Ectodermal cell (in vitro differentiated cells): ENCODE data around the gene CDV3. TPM values are rescaled to one million over a fixed set of nuclear protein-coding genes. Genes with fewer than 3 reads are reported as not detected.
"Not testable (repeated sequence)": the region's sequence is repeated elsewhere in the genome, so short reads cannot be mapped to it uniquely, and the experiment has no call there.

Experiments
- H3K27ac ChIP-seq: 2 replicates; pipeline ENCODE4 v1.7.0; 2013; ENCODE audit warnings: mild to moderate bottlenecking, low read depth, low read length; ENCODE audit not compliant: insufficient read depth, poor library complexity, severe bottlenecking
- H3K27me3 ChIP-seq: 2 replicates; pipeline ENCODE4 v1.7.0; 2013; ENCODE audit warnings: mild to moderate bottlenecking, low read length; ENCODE audit not compliant: insufficient read depth, control insufficient read depth, poor library complexity, severe bottlenecking
- H3K36me3 ChIP-seq: one replicate; pipeline ENCODE4 v1.7.0; 2013; ENCODE audit warnings: low read length; ENCODE audit not compliant: control insufficient read depth, insufficient read depth
- H3K4me1 ChIP-seq: one replicate; pipeline ENCODE4 v1.7.0; 2013; ENCODE audit warnings: low read length; ENCODE audit not compliant: control insufficient read depth, insufficient read depth
- H3K4me3 ChIP-seq: 2 replicates; pipeline ENCODE4 v1.7.0; 2013; ENCODE audit warnings: low read depth, low read length, control low read depth; ENCODE audit not compliant: insufficient read depth
- H3K9me3 ChIP-seq: 2 replicates; pipeline ENCODE4 v1.7.0; 2013; ENCODE audit warnings: mild to moderate bottlenecking, low read length, moderate library complexity; ENCODE audit not compliant: control insufficient read depth
- WGBS, 2 experiments: methylation state at CpG; one replicate each; pipeline ENCODE4 v1.1.7; 2013; ENCODE audit warnings: missing lambda C conversion rate in 2 of 2; 5-methylcytosine and 5-hydroxymethylcytosine counted together
- polyA plus RNA-seq, 4 experiments: library from polyadenylated mRNA; stranded (reverse); fragments of 50-300 nt; gene quantifications; one replicate each; pipeline ENCODE4 v1.2.3, GENCODE V29; 2013

CDV3 gene, protein sequence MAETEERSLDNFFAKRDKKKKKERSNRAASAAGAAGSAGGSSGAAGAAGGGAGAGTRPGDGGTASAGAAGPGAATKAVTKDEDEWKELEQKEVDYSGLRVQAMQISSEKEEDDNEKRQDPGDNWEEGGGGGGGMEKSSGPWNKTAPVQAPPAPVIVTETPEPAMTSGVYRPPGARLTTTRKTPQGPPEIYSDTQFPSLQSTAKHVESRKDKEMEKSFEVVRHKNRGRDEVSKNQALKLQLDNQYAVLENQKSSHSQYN
- polyA plus RNA-seq (2013, experiment 1 of 4): 192 TPM
- polyA plus RNA-seq (2013, experiment 2 of 4): 205 TPM
- 148 TPM for polyA plus RNA-seq (2013, experiment 3 of 4)
- 167 TPM for polyA plus RNA-seq (2013, experiment 4 of 4)

DNA sequence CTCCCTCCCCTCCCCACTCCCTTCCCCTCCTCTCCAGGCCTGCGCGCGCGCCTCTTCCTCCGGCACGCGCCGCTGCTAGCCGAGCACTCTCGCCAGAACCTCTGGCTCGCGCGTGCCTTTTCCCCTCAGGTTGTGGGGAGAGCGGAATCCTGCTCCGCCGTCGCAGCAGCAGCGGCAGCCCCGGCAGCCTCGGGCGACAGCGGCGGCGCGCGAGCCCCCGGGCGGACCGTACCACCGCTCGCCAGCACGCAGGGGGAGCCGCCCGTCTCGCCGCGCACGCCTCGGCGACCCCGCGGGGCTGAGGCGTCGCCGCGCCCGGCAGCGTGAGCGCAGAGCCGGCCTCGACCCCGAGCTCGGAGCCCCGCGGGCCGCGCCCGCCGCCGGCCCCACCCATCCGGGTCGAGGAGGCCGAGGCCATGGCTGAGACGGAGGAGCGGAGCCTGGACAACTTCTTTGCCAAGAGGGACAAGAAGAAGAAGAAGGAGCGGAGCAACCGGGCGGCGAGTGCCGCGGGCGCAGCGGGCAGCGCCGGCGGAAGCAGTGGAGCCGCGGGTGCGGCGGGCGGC is at the start of gene CDV3:
TSS of gene CDV3 (plus strand) at position 58 of the 566 bp plus-strand sequence. CDS start at position 417, 359 bp downstream.
- Histone ChIP-seq H3K27ac (peak within 1 kb of the TSS; percentile 94), H3K36me3 (peaks cover 12% of the 10 kb centered on the region), H3K27me3 (no peaks in the 10 kb centered on the region), H3K4me3 (peak within 1 kb of the TSS; percentile 83), H3K4me1 (peaks cover 10% of the 10 kb centered on the region), H3K9me3 (no peaks in the 10 kb centered on the region)
- WGBS, 2 experiments: 0 to 1% methylated on average over 81 of the region's 81 CpGs

DNA sequence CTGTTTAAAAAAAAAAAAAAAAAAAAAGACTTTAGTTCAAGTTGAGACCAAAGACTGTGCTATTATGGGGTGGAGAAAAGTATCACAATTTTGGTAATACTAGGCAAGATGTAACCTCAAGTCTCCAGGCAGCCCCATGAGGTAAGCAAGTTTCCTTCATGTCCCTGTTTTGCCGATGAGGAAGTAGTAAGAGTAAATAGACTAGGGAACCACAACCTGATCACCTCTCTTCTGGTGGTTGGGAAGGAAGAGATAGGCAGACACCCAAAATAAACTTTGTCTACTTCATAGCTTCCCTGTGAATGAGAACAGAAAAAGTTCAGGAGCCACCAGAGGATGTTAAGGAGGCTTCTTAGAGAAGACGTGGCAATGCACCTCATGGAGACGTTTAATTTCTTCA is 49.7 kb upstream of the CDV3 start:
- not testable (repeated sequence) for H3K4me1 ChIP-seq, H3K36me3 ChIP-seq, H3K9me3 ChIP-seq, H3K4me3 ChIP-seq, H3K27me3 ChIP-seq, H3K27ac ChIP-seq
- WGBS, 2 experiments: 91 to 94% methylated on average over 3 of the region's 3 CpGs

DNA sequence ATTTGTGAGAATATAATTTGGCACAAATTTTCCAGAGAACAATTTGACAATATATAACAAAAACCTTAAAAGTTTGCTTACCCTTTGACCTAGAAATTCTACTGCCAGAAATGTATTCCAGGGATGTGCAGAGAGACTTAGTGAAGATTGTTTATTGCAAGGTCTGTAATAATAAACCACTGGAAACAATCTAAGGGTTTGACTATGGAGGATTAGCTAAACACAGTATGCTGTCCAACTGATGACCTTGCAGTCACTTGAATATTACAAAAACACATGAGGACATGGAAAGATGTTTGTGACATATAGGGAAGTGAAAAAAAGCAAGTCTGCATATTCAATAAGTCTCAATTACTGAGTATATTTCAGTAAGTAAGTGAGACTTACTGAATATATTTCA is 48.1 kb upstream of the CDV3 start:
- H3K36me3 ChIP-seq: no peaks in the 10 kb centered on the region
- H3K4me1 ChIP-seq: no peaks in the 10 kb centered on the region
- H3K27me3 ChIP-seq: no peaks in the 10 kb centered on the region
- no peak overlapping the region for H3K27ac ChIP-seq
- H3K4me3 ChIP-seq: no peak overlapping the region
- H3K9me3 ChIP-seq: no peaks in the 10 kb centered on the region

DNA sequence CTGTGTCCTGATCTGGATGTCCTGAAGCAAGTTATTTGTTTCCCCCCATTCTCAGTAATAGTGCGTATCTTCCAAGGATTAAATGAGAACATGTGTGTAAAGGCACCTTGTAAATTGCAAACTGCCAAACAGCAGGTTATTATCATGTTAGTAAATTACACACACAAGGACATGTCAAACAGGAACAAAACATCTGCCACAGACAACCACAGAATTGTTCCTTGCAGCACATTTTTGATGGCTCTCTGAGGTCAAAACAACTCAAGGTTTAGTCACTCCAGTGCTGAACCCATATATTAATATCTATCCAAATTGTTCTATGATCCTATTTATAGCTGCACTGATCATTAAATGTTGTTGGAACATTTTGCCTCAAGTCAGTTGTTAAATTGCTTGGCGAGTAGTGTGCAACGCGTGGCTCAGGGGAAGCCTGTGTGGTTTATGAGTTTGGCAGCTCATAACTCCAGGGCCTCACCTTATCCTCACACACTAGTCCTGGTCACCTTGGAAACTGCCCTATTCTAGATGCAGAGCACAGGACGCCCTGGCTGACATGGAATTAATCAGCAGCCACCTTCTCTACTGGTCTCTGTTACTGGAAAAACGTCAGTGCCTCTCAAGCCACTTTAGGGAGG is 46.3 kb upstream of the CDV3 start:
- no peaks in the 10 kb centered on the region for H3K27me3 ChIP-seq
- 86 to 90% methylated on average over 6 of the region's 6 CpGs for WGBS, 2 experiments
- H3K27ac ChIP-seq: no peak overlapping the region
- no peaks in the 10 kb centered on the region for H3K4me1 ChIP-seq
- no peak overlapping the region for H3K4me3 ChIP-seq
- H3K36me3 ChIP-seq: no peaks in the 10 kb centered on the region
- H3K9me3 ChIP-seq: no peaks in the 10 kb centered on the region

DNA sequence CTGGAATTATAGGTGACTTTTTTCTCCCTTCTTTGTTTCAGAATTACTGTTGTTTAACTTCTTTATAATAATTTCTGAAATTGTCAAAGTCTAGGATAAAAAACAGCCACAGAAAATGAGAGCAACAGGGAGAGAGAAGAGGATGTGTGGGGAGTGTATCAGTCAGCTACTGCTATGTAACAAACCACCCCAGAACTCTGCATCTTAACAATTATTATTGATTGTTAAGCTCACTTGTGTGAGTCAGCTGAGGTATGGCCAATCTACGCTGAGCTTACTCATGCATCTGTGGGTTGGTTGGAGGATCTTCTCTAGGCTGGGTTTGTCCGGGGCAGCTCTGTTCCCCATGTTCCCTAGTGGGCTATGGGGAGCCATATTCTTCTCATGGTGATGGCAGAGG is 43.7 kb upstream of the CDV3 start:
- no peaks in the 10 kb centered on the region for H3K4me1 ChIP-seq
- no peaks in the 10 kb centered on the region for H3K36me3 ChIP-seq
- no peak overlapping the region for H3K27ac ChIP-seq
- no peak overlapping the region for H3K4me3 ChIP-seq
- no peaks in the 10 kb centered on the region for H3K9me3 ChIP-seq
- 94 to 95% methylated on average over 2 of the region's 2 CpGs for WGBS, 2 experiments
- no peaks in the 10 kb centered on the region for H3K27me3 ChIP-seq

DNA sequence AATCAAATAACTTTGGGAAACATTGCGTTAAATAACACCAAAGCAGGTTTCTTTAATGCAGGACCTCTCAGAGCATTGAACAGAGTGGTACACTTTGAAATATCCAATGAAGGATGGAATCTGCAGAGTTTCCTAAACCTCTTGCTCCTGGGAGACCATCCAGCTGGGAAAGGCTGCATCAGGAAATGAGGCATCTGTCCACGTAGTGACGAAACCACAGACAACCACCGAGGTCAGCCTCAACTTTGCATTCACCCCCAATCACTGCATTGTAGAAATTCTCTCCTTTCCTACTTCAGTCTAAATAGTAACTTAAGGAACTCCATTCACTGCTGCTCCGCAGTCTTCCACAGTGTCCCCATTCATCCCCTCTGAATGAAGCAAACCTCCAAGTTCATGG is 41.5 kb upstream of the CDV3 start:
- H3K4me3 ChIP-seq: no peak overlapping the region
- H3K9me3 ChIP-seq: no peaks in the 10 kb centered on the region
- H3K27me3 ChIP-seq: no peaks in the 10 kb centered on the region
- no peaks in the 10 kb centered on the region for H3K36me3 ChIP-seq
- WGBS, 2 experiments: 95% methylated on average over 5 of the region's 5 CpGs
- no peaks in the 10 kb centered on the region for H3K4me1 ChIP-seq
- no peak overlapping the region for H3K27ac ChIP-seq

DNA sequence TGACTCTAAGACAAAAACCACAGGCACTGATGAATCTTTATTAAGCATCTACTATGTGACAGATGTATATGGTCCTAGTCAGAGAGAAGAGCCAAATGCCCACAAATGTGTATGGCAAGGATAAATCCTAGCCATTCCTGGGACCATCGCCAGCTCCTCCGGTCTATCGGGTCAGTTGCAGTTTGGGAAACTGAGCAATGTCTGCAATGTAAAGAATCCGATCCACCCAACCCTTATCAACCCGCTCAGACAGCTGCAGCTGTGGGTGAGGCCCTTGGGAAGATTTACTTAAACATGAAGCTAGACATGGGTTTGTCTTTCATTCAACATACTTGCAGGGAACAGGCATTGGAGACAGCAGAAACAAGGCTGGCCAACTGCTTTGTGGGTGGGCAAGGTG is 40.5 kb upstream of the CDV3 start:
- Histone ChIP-seq H3K4me3 (no peak overlapping the region), H3K36me3 (no peaks in the 10 kb centered on the region), H3K27me3 (no peaks in the 10 kb centered on the region), H3K9me3 (no peaks in the 10 kb centered on the region), H3K4me1 (no peaks in the 10 kb centered on the region), H3K27ac (no peak overlapping the region)
- WGBS, 2 experiments: 92 to 98% methylated on average over 5 of the region's 5 CpGs

DNA sequence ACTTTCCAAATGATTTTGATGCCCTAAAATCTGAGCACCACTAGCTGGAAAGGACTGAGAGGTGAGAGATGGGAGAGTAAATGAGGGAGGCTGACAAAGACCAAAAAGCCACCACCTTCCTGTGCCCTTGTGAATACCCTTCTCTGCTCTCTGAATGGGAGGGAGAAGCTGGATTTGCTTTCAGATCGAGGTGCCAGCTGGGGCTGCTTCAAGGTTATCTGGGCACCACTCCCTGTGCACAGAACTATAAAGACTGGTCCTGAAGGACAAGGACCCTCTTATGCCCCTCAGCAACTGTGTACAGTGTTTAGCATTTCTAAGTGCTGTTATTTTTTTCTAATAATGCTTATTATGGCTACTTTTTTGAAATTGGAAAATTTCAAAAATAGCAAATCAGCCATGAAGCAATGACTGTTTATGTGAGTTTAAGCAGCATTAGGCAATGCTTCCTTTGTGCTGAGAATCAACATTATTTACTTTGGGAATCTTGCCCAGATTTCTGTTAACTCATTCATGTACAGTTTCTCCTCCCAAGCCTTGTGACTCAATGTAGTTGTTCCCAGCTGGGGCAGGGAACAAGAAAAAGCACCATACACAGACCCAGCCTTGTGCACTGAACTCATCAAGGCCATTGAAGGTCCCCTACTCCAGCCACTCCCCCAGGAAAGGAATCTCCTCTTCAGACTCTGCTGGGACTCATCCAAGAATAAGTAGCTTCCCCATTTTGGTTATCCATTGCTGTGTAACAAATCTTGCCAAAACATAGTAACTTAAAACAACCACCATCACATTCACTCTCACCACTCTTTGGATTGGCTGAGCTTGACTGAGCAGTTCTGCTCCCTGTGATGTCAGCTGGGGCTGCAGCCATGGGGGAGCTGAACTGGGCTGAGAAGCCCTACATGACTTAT is 37.3 kb upstream of the CDV3 start:
- H3K27me3 ChIP-seq: no peaks in the 10 kb centered on the region
- no peaks in the 10 kb centered on the region for H3K4me1 ChIP-seq
- no peak overlapping the region for H3K4me3 ChIP-seq
- H3K27ac ChIP-seq: no peak overlapping the region
- H3K36me3 ChIP-seq: no peaks in the 10 kb centered on the region
- 82 to 89% methylated on average over 1 of the region's 1 CpG for WGBS, 2 experiments
- no peaks in the 10 kb centered on the region for H3K9me3 ChIP-seq

DNA sequence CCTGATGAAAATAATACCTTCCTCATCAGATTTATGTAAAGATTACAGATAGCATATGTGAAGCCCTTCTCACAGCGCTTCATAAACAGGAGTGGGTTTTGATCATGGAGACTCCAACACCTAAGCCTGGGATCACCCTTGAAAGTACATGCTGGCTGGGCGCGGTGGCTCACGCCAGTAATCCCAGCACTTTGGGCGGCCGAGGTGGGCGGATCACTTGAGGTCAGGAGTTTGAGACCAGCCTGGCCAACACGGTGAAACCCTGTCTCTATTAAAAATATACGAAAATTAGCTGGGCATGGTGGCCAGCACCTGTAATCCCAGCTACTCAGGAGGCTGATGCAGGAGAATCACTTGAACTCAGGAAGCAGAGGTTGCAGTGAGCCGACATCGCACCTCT is 36.4 kb upstream of the CDV3 start:
- not testable (repeated sequence) for H3K4me1 ChIP-seq, H3K27ac ChIP-seq, H3K27me3 ChIP-seq, H3K4me3 ChIP-seq, H3K36me3 ChIP-seq, H3K9me3 ChIP-seq
- 93 to 95% methylated on average over 11 of the region's 11 CpGs for WGBS, 2 experiments

DNA sequence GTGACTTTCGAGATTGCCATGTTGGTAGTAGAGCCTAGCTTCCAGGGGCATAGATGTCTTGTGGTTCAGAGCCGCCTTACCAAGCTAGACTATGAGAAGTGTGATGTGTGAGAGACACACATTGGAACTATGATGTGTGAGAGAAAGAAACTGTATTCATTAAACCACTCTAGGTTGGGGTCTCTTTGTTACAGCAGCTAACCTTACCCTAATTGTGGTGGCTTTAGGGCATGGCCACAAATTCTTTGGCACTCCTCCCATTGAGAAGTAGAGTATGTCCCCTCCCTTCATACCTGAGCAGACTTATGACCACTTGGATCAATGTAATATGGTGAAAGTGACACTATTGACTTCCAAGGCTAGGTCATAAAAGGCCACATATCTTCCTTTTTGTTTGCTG is 35.3 kb upstream of the CDV3 start:
- Histone ChIP-seq H3K36me3 (no peaks in the 10 kb centered on the region), H3K4me3 (no peak overlapping the region), H3K9me3 (no peaks in the 10 kb centered on the region), H3K27me3 (no peaks in the 10 kb centered on the region), H3K27ac (no peak overlapping the region), H3K4me1 (no peaks in the 10 kb centered on the region)
- WGBS, 2 experiments: 87 to 95% methylated on average over 2 of the region's 2 CpGs
